PC-3 (cell line): ENCODE measurements around the gene SPDYE2B. TPM values are rescaled to one million over a fixed set of nuclear protein-coding genes. Genes with fewer than 3 reads are reported as not detected.
"Not testable (repeated sequence)": the region's sequence is repeated elsewhere in the genome, so short reads cannot be mapped to it uniquely, and the experiment has no call there.

ENCODE experiments used
- ATAC-seq: fragments of 200-7000 bp; cut with Tn5 transposase; 2 replicates; pipeline ENCODE4 v1.9.1; 2020; ENCODE audit warnings: mild to moderate bottlenecking, moderate library complexity
- BruUV-seq: library from RNA; stranded (reverse); fragments of 400-500 nt; replicated peaks from 2 replicates; lab custom pipeline; 2021; lab: Mats Ljungman, UMichigan
- CTCF ChIA-PET: fragments of 300-600 bp; sonication (Branson Sonifier 250); formaldehyde crosslinking; loops from one replicate; lab custom pipeline; 2022; ENCODE audit warnings: antibody characterized with exemption; lab: Charles Lee
- POLR2A ChIA-PET: fragments of 300-600 bp; sonication (Branson Sonifier 250); formaldehyde crosslinking; loops from one replicate; lab custom pipeline; 2022; ENCODE audit warnings: antibody characterized with exemption; ENCODE audit not compliant: unreplicated experiment; lab: Charles Lee
- DNase-seq: peaks from one replicate; pipeline ENCODE4 v3.0.0-alpha.2; 2015
- H2AFZ ChIP-seq: fragments of 300-600 bp; sonication (generic); 2 replicates; pipeline ENCODE4 v1.6.0; 2016; ENCODE audit warnings: antibody characterized with exemption, low read length
- H3F3A ChIP-seq: fragments of 300-600 bp; sonication (generic); one replicate; pipeline ENCODE4 v1.6.0; 2017; ENCODE audit warnings: antibody characterized with exemption, low read length, control low read depth, mild to moderate bottlenecking; ENCODE audit not compliant: unreplicated experiment
- H3K27ac ChIP-seq: fragments of 300-600 bp; sonication (generic); 2 replicates; pipeline ENCODE4 v1.5.1; 2016; ENCODE audit warnings: mild to moderate bottlenecking, low read length
- H3K27me3 ChIP-seq: fragments of 300-600 bp; sonication (generic); 2 replicates; pipeline ENCODE4 v1.6.1; 2016; ENCODE audit warnings: low read length, mixed read lengths
- H3K36me3 ChIP-seq: fragments of 300-600 bp; sonication (generic); 2 replicates; pipeline ENCODE4 v1.6.1; 2016; ENCODE audit warnings: low read depth, mixed run types, low read length, mixed read lengths
- H3K4me1 ChIP-seq: fragments of 300-600 bp; sonication (generic); 2 replicates; pipeline ENCODE4 v1.5.1; 2016; ENCODE audit warnings: low read length; ENCODE audit not compliant: insufficient read depth
- H3K4me2 ChIP-seq: fragments of 300-600 bp; sonication (generic); 2 replicates; pipeline ENCODE4 v1.6.0; 2016; ENCODE audit warnings: low read length
- H3K4me3 ChIP-seq: fragments of 300-600 bp; sonication (generic); 2 replicates; pipeline ENCODE4 v1.5.1; 2016; ENCODE audit warnings: mild to moderate bottlenecking, low read length, mixed read lengths
- H3K79me2 ChIP-seq: fragments of 300-600 bp; sonication (generic); 2 replicates; pipeline ENCODE4 v1.6.1; 2017; ENCODE audit warnings: low read length, mixed read lengths
- H3K9ac ChIP-seq: fragments of 300-600 bp; sonication (generic); 2 replicates; pipeline ENCODE4 v1.6.0; 2016; ENCODE audit warnings: mild to moderate bottlenecking, low read length
- H3K9me2 ChIP-seq: fragments of 300-600 bp; sonication (generic); replicated peaks from 2 replicates; pipeline ENCODE4 v1.6.1; 2016; ENCODE audit warnings: mixed run types, low read length, mixed read lengths
- H3K9me3 ChIP-seq: fragments of 300-600 bp; sonication (generic); 2 replicates; pipeline ENCODE4 v1.6.1; 2016; ENCODE audit warnings: low read length, mixed read lengths
- H4K20me1 ChIP-seq: fragments of 300-600 bp; sonication (generic); 2 replicates; pipeline ENCODE4 v1.6.1; 2016; ENCODE audit warnings: low read length, mixed read lengths
- intact Hi-C: fragments of 100-400 bp; cut with micrococcal nuclease; formaldehyde crosslinking; loops from 2 replicates; pipeline ENCODE4 v1.9.0; 2023
- total RNA-seq: library from RNA; depleted of rRNA; stranded (reverse); fragments of >200 nt; gene quantifications from 2 replicates; pipeline ENCODE4 v1.2.3, GENCODE V29; 2014

The SPDYE2B gene
- total RNA-seq, 1 experiment from 2014 or later: not detected

GRCh38 chr7:102682560-102682959 lies 32.4 kb downstream of the SPDYE2B start:
- H4K20me1 ChIP-seq, H2AFZ ChIP-seq, H3K9me3 ChIP-seq, H3K79me2 ChIP-seq, intact Hi-C loops, CTCF ChIA-PET, H3K9me2 ChIP-seq, H3K9ac ChIP-seq, BruUV-seq, POLR2A ChIA-PET, H3K27ac ChIP-seq, DNase-seq, H3F3A ChIP-seq, H3K4me3 ChIP-seq, H3K4me1 ChIP-seq, H3K27me3 ChIP-seq, H3K36me3 ChIP-seq, H3K4me2 ChIP-seq: not testable (repeated sequence)
- peak; percentile 71 for ATAC-seq

GRCh38 chr7:102688299-102689036 lies 38.3 kb downstream of the SPDYE2B start:
- CTCF ChIA-PET, H3K79me2 ChIP-seq, H2AFZ ChIP-seq, H3K27ac ChIP-seq, H3K9me3 ChIP-seq, H3K27me3 ChIP-seq, H4K20me1 ChIP-seq, H3K4me2 ChIP-seq, H3K9me2 ChIP-seq, H3K4me1 ChIP-seq, H3K4me3 ChIP-seq, H3F3A ChIP-seq, H3K36me3 ChIP-seq, DNase-seq, intact Hi-C loops, POLR2A ChIA-PET, H3K9ac ChIP-seq, BruUV-seq: not testable (repeated sequence)
- ATAC-seq: peak; percentile 89

GRCh38 chr7:102689436-102690282 lies 39.5 kb downstream of the SPDYE2B start:
- intact Hi-C loops, H3F3A ChIP-seq: not testable (repeated sequence)

GRCh38 chr7:102690602-102691001 lies 40.5 kb downstream of the SPDYE2B start:
- H3F3A ChIP-seq, CTCF ChIA-PET, H3K27ac ChIP-seq, H3K36me3 ChIP-seq, H3K9ac ChIP-seq, H4K20me1 ChIP-seq, H3K27me3 ChIP-seq, H3K9me2 ChIP-seq, H3K4me1 ChIP-seq, POLR2A ChIA-PET, intact Hi-C loops, ATAC-seq, H3K79me2 ChIP-seq, H3K9me3 ChIP-seq, H2AFZ ChIP-seq, H3K4me3 ChIP-seq, DNase-seq, H3K4me2 ChIP-seq, BruUV-seq: not testable (repeated sequence)

More at GRCh38 chr7:102689436-102690282, 39.5 kb downstream of the SPDYE2B start:
- TSS peak; percentile 56 for BruUV-seq
- H3K4me1 ChIP-seq, H3K9me3 ChIP-seq, POLR2A ChIA-PET, H3K27ac ChIP-seq, CTCF ChIA-PET, H3K9ac ChIP-seq, H3K27me3 ChIP-seq, H4K20me1 ChIP-seq, H3K79me2 ChIP-seq, H3K36me3 ChIP-seq, DNase-seq, H3K9me2 ChIP-seq: not testable (repeated sequence)
- 0 out of 2 replicates have a peak overlapping the region, but pooled peaks have one; percentile 22 for H2AFZ ChIP-seq
- peak overlapping the region; percentile 52; the same call in 1 of the 2 replicates for H3K4me3 ChIP-seq
- ATAC-seq: peak; percentile 25
- peak overlapping the region; percentile 61 for H3K4me2 ChIP-seq

GRCh38 chr7:102694008-102694407 lies 43.9 kb downstream of the SPDYE2B start:
- H3K9me2 ChIP-seq, H3K9me3 ChIP-seq, H3K9ac ChIP-seq, BruUV-seq, H3K4me2 ChIP-seq, POLR2A ChIA-PET, H3K4me1 ChIP-seq, H3K4me3 ChIP-seq, H3F3A ChIP-seq, H3K27ac ChIP-seq, H4K20me1 ChIP-seq, H3K36me3 ChIP-seq, DNase-seq, ATAC-seq, intact Hi-C loops, CTCF ChIA-PET, H3K79me2 ChIP-seq, H3K27me3 ChIP-seq, H2AFZ ChIP-seq: not testable (repeated sequence)

GRCh38 chr7:102695033-102695552 lies 45.0 kb downstream of the SPDYE2B start:
- H3K9me2 ChIP-seq, H3K36me3 ChIP-seq, H3K4me3 ChIP-seq, H4K20me1 ChIP-seq, H3K4me1 ChIP-seq, H3K9me3 ChIP-seq, BruUV-seq, H3F3A ChIP-seq, H3K79me2 ChIP-seq, H3K9ac ChIP-seq, H3K4me2 ChIP-seq, ATAC-seq, POLR2A ChIA-PET, H3K27me3 ChIP-seq, H2AFZ ChIP-seq, CTCF ChIA-PET, DNase-seq, H3K27ac ChIP-seq, intact Hi-C loops: not testable (repeated sequence)
